Hematopoietic multipotent progenitor cell treated with erythropoietin and hydrocortisone succinate and interleukin-3 and kit ligand, for 6 days (in vitro differentiated cells): ENCODE results near the gene PIGO.

Experiments used
- DNase-seq: peaks from one replicate; pipeline ENCODE4 v3.0.0-alpha.2; 2015

Gene PIGO

DNA sequence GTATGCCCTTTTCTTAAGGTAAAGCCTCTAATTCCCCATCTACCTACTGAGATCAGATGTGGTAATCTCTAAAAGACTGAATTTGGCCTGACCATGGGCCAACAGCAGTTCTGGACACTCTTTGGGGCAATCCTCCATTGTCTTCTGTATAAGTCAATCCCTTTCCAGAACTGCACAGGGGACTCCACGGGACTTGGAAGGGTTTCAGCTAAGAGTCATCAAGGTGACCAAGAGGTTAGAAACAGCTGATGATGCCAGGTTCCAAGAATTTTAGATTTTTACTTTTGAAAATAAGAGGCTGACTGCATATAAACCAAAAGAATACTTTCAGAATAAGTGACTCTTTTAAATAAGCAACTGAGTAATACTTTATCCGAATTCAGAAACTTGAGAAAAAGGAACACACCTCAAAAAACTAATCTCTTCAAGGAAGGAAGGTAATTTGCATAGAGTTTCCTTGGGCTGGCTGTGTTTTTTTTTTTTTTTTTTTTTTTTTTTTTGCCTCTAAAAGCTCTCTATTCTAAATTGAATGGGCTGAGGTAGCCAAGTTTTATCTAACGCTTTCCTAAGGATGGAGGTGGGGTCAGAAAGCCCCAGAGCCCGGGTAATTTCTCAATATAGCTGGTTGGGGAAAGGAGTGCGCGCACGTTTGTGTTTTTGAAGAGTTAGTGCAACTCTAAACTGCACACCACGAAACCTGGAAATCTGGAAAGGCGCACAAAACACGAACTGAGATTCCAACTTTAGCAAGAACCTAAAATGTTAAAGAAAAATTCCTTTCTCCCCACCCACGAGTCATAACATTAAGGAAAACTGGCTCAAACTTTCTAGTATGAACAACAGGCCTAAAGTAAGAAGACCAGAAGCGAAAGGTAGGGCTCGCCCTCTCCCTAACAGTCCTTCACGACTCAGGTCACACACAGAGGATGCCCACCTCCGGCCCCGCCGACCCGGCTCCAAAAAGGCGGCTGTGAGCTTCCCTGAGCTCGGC is 25.3 kb downstream of the PIGO start:
- peak; percentile 38 for DNase-seq

DNA sequence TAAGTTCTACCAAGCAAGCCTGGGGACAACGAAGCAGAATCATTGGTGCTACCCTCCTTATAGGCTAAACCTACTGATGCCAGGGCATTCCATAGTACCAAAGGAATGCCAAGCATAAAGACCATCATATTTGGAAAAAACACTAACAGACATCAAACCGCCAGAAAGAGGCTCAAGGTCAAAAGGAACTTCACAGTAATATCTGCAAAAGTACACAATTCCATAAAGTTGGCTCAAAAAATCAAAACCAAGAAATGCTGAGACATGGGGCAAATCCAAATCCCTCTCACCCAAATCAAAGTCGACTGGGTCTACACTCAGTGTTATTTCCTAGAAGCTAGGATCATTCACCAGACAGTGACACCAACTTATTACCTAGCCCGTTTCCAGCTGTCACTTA is 27.4 kb downstream of the PIGO start:
- no peak for DNase-seq

DNA sequence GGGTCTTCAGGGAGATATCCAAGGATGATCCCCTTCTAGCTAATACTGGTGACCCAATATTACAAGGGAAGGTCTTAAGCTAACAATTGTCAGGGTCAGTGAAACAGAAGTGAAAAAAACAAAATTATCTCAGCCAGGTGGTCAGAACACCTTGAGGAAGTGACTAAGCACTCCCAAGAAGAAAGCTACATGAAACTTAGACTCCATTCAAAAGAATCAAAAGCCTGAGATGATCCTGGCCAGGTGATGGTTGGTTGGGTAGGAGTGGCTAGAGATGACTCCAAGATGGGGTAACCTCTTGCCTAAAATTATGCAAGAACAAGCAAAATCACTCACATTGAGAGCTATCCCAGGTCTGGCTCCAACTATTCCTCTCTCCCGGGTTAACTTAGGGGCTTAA is 29.3 kb downstream of the PIGO start:
- no peak for DNase-seq

DNA sequence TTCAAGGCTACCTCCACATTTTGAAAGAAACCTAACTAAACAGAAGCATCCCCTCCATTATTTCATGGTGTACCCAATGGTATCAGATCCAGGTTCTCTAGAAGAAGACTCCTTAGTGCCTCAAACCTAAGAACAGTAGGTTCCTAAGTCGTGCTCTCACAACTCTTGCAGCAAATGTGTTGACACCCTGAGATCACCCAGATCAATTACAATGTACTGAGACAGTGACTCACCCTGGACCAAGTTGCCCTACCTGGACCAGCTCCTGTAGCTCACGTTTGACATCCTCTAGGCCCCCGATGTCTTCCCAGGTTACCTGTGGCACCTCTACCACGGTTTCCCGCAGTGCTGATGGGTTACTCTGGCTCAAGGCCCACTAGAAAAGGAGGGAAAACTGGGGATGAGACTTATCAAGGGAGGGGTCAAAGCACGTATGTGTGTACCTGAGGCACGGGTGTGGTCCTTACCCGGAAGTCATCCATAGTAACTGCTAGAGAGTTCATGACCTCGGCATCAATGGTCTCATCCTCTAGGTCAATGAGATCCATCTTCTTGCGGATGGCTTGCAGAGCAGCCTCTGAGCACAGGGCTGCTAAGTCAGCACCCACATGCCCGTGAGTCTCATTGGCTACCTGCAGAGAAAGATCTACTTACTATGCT is 35.7 kb downstream of the PIGO start:
- DNase-seq = no peak

DNA sequence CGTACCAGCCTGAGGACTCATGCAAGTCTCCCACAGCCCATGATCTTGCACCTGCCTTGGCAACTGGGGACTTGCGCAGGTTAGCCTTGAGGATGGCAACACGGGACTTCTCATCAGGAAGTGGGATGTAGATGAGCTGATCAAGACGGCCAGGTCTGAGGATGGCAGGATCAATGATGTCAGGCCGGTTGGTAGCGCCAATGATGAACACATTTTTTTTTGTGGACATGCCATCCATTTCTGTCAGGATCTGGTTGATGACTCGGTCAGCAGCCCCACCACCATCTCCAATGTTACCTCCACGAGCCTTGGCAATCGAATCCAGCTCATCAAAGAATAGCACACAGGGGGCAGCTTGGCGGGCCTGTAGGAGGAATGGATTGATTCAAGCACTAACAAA is 37.0 kb downstream of the PIGO start:
- DNase-seq = no peak

DNA sequence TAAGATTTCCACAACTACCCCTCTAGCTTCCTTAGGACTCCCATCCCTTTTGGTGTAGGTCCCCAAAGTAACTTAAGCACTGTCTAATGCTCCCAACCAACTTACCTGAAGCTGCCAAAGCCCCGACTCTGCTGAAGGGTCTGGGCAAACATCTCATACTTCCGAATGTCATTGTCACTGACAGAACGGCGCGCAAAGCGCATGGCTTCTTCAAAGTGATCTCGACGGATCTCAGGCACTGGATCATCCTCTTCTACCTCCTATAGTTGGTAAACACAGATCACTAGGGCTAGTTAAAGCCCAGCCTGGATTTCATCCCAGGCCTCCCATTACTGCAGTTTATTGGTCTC is 39.1 kb downstream of the PIGO start:
- no peak for DNase-seq

DNA sequence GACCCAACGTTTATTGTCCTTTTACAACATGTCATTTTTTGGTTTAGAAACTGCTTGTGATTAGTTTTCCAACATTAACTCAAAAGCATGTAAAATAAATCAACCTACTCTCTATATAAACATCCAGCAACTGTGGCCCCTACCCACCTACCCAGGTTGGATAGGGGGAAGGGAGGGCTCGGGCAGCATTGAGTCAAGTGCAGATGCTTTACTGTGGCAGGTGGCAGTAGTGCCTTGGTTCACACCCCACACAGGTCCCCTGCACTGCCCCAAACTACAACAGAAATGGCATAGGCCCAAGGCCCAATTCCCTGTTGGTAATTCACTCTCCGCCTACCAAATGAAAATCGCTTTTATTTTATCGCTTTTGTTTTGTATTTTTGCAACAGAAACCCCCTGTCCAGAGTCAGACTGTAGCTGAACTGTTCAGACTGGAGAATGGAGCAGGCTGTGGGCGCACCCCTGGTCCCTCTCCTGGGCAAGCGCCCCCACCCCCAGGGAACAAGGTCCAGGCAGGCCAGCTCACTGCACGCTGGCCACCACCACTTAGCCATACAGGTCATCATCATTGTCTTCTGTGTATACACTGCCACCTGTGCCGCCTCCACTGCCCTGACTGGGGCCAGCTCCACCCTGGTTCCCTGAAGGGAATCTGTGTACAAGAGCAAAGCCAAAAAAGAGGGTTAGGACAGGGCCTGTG is 39.7 kb downstream of the PIGO start:
- no peak for DNase-seq

DNA sequence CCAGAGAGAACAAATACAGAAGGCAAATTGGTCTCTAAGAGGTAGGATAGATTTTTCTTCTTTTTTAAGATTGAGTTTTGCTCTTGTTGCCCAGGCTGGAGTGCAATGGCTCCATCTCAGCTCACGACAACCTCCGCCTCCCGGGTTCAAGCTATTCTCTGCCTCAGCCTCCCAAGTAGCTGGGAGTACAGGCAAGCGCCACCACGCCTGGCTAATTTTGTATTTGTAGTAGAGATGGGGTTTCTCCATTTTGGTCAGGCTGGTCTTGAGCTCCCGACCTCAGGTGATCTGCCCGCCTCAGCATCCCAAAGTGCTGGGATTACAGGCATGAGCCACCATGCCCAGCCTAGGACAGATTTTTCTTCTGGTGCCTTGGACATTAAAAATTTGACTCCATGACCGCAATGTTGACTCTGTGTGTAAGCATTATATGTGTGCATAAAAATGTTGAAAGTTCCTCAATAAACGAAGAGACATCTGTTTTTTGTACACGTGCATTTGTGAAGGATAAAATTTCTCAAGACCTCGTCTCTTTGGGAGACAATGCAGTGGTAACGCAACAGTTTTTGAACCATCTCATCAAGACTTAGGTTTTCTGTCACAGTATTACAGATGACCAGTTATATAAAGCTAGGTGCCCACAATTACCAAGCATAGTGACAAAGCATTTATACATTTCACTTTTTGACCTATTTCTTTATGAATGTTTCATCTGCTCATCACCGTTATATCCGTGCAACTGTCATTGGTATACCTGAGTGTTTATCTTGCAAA is 41.3 kb downstream of the PIGO start:
- DNase-seq = no peak

DNA sequence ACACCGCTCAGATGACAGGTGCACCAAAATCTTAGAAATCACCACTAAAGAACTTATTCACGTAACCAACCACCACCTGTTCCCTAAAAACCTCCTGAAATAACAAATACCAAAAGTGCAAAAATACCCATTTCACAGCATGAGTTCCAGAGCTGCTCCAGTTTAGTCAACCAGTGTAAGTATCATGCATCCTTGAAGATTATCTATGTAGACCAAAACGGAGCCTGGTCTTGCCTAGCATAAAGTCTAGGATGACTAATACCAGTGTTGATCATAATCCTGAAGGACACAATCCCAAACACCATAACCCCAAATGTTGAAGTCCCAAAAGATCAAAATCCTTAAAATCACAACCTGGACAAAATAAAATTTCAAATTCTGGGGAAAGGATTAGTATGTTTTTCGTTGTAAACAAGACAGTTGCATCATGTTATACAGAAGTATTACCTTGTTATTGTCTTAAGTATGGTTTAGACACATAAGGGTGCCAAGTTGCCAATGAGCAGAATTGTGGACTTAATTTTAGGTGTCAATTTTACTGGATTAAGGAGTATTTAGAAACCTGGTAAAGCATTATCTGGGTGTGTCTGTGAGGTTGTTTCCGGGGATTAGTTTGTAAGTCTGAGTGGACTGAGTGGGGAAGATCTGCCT is 42.1 kb downstream of the PIGO start:
- no peak for DNase-seq

DNA sequence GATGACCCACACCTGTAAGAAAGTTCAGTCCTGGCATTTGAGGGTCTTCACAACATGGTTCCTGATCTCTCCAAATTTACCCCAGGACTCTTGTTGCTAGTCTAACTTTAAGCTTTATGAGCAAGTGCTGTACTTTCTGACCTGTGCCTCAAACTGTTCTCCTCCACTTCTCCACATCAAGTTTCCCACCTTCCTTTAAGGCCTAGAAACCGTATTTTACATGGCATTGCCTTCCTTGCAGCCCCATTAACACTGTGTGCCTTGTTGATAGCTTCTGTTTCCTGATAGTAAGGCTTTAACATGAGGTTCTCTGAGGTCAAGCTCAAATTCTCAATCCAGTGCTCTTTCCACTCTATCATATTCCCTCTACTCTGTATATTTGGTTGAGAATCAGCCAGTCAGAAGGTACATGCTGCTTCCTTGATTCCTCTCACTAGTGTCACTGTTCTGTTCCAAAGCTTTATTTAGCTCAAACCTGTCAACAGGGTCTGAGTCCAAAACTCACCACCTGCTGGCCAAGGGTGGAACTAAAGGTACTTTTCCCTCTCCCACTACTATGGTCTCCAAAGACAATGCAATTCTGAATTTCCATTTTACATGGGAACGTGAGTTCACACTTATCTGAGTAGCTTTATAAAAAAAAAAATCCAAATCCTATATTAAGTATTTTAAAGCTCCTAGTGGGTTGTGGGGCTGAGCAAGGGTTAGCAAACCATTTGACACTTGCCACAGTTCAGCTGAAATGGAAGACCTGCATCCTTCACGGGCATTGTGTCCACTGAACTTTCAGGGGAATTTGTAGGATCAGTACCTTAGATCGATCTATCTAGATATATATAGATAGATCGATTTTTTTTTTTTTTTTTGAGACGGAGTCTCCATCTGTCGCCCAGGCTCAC is 45.1 kb downstream of the PIGO start:
- DNase-seq = peak; percentile 79

DNA sequence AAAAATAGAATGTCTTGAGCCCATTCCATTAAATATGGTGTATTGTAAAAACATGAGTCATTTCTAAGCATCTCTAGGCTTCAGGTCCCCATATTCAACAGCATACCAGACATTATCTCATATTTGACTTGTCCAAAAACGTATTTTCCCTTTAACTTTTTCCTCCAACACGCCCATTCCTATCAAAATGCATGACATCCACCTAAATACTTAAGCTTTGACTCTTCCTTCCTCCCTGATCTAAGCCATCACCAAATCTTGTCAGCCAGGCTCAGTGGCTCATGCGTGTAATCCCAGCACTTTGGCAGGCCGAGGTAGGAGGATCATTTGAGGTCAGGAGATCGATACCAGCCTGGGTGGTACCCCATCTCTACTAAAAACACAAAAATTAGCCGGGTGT is 47.9 kb downstream of the PIGO start:
- no peak for DNase-seq

DNA sequence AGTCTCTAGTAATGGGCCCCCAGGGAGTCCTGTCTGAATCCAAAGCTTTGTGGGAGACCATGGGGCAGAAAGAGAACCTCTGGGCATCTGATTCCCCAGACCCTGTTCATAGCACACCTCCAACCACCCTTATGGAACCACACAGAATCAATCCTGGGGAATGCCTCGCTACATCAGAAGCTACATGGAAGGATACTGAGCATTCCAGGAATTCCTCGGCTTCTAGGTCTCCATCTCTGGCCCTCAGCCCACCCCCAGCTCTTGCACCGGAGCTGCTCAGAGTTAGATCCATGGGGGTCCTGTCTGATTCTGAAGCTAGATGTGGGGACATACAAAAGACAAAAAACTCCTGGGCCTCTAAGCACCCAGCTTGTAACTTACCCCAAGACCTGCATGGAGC is 52.3 kb downstream of the PIGO start:
- no peak for DNase-seq

DNA sequence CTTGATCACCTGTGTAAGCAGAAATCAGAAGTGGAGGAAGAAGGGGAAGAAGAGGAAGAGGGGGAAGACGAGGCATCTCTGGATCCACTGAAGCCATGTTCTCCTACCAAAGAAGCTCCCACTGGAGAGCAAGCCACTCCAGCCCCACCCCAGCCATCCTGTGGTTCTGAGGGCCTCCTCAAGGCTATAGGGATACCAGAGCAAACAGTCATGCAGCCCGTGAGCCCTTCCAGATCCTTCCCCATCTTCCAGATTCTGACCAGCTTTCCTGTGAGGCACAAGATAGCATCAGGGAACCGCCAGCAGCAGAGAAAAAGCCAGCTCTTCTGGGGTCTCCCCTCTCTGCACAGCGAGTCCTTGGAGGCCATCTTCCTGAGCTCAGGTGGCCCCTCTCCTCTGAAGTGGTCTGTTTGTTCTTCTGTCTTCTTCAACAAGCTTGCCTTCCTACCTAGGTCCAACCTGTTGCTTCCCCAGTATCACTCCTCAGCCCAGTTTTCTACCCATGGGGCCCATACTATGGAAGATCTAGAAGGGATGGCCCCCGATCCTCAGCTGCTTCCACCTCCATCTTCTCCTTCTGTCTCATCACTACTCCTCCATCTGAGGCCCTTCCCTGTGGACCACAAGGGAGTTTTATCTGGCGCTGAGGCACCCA is 53.4 kb downstream of the PIGO start:
- DNase-seq = no peak

DNA sequence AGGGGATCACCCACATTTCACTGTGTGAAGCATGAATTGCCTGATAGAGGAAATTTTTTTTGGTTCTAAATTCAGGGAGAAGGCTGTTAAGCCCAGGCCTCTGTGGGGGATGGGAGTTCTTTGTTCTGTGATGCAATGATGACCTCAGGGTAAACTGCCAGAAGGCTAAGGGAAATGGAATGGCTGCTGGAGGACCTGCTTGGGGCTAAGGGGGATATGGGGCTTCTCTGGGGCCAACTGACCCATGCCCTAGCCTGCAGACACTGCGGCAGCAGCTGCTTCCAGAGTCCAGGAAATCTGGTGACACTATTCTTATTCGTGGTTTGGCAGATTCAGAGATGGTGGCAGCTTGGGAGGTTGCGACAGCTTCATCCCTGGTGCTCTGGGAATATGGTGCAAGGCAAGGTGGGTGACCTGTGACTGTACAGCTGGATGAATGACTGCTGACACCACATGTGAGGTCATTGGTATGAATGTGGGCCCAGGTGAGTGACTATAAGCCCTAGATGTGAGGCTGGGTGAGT is 54.2 kb downstream of the PIGO start:
- peak; percentile 33 for DNase-seq
